D341Med (cell line): ENCODE results near the gene HS1BP3.
A peak's percentile ranks its signal among the peaks of the same experiment; 100 is the strongest.

ENCODE experiments used
- DNase-seq: peaks from one replicate; pipeline ENCODE4 v3.0.0; 2012; ENCODE audit warnings: low spot score

The HS1BP3 gene

GRCh38 chr2:20663196-20664070, 12.5 kb upstream of the HS1BP3 start:
- no peak for DNase-seq

- no peak for DNase-seq
Observed at GRCh38 chr2:20662308-20662937, 11.5 kb upstream of the HS1BP3 start.

- DNase-seq, result peak; percentile 71
Observed at GRCh38 chr2:20661421-20662307, 10.8 kb upstream of the HS1BP3 start.

- DNase-seq, result no peak
Observed at GRCh38 chr2:20660506-20661420, 9.9 kb upstream of the HS1BP3 start.

- DNase-seq, result no peak
Observed at GRCh38 chr2:20657522-20658235, 6.8 kb upstream of the HS1BP3 start.

- no peak for DNase-seq
Observed at GRCh38 chr2:20656561-20656960, 5.7 kb upstream of the HS1BP3 start.

- DNase-seq, result no peak
Observed at GRCh38 chr2:20654535-20654813, 3.6 kb upstream of the HS1BP3 start.

- no peak for DNase-seq
Observed at GRCh38 chr2:20653695-20654534, 3.0 kb upstream of the HS1BP3 start.

- DNase-seq, result no peak
Observed at GRCh38 chr2:20652673-20653575, 2.0 kb upstream of the HS1BP3 start.

GRCh38 chr2:20652141-20652540, 1.2 kb upstream of the HS1BP3 start:
- no peak for DNase-seq

- no peak for DNase-seq
Observed at GRCh38 chr2:20651731-20652099, 817 bp upstream of the HS1BP3 start.

GRCh38 chr2:20650393-20650876, 463 bp downstream of the HS1BP3 start:
- DNase-seq, result no peak

- no peak for DNase-seq
Observed at GRCh38 chr2:20649976-20650375, 922 bp downstream of the HS1BP3 start.

GRCh38 chr2:20649576-20649975, 1.3 kb downstream of the HS1BP3 start:
- DNase-seq, result no peak

- no peak for DNase-seq
Observed at GRCh38 chr2:20648831-20649230, 2.1 kb downstream of the HS1BP3 start.

GRCh38 chr2:20648206-20648605, 2.7 kb downstream of the HS1BP3 start:
- no peak for DNase-seq

GRCh38 chr2:20647738-20648137, 3.2 kb downstream of the HS1BP3 start:
- no peak for DNase-seq

GRCh38 chr2:20647211-20647610, 3.7 kb downstream of the HS1BP3 start:
- DNase-seq, result no peak

GRCh38 chr2:20646446-20646845, 4.5 kb downstream of the HS1BP3 start:
- DNase-seq, result no peak
